KMS-11 (cell line): ENCODE data around the gene GNAQ.

Experiments
- H2AFZ ChIP-seq: fragments of 200-600 bp; sonication (generic); 2 replicates; pipeline ENCODE4 v1.6.1; 2016; ENCODE audit warnings: antibody characterized with exemption, mixed run types, low read depth
- H3K27ac ChIP-seq: fragments of 200-600 bp; sonication (generic); 2 replicates; pipeline ENCODE4 v1.6.1; 2016; ENCODE audit warnings: mild to moderate bottlenecking, mixed run types
- H3K27me3 ChIP-seq: fragments of 200-600 bp; sonication (generic); 2 replicates; pipeline ENCODE4 v1.6.1; 2017; ENCODE audit warnings: mild to moderate bottlenecking, low read depth, mixed run types, moderate library complexity; ENCODE audit not compliant: insufficient read depth
- H3K36me3 ChIP-seq: fragments of 200-600 bp; sonication (generic); 2 replicates; pipeline ENCODE4 v1.6.1; 2017; ENCODE audit warnings: mild to moderate bottlenecking, mixed run types; ENCODE audit not compliant: insufficient read depth
- H3K4me1 ChIP-seq: fragments of 200-600 bp; sonication (generic); 2 replicates; pipeline ENCODE4 v1.6.1; 2016; ENCODE audit warnings: mild to moderate bottlenecking, low read depth, mixed run types; ENCODE audit not compliant: poor library complexity, severe bottlenecking
- H3K4me2 ChIP-seq: fragments of 200-600 bp; sonication (generic); 2 replicates; pipeline ENCODE4 v1.7.0; 2016; ENCODE audit warnings: mild to moderate bottlenecking, mixed run types
- H3K4me3 ChIP-seq: fragments of 200-600 bp; sonication (generic); IDR thresholded peaks from 2 replicates; pipeline ENCODE4 v1.6.1; 2017; ENCODE audit warnings: low read depth, low read length, mixed read lengths; ENCODE audit not compliant: insufficient read depth
- H3K79me2 ChIP-seq: fragments of 200-600 bp; sonication (generic); 2 replicates; pipeline ENCODE4 v1.6.1; 2016; ENCODE audit warnings: low read depth, mixed run types; ENCODE audit not compliant: insufficient read depth
- H3K9ac ChIP-seq: fragments of 200-600 bp; sonication (generic); 2 replicates; pipeline ENCODE4 v1.6.1; 2016; ENCODE audit warnings: mild to moderate bottlenecking, mixed run types
- H4K20me1 ChIP-seq: fragments of 200-600 bp; sonication (generic); 2 replicates; pipeline ENCODE4 v1.6.1; 2016; ENCODE audit warnings: mild to moderate bottlenecking, mixed run types; ENCODE audit not compliant: insufficient read depth
- CTCF ChIP-seq: fragments of 200-600 bp; sonication (generic); conservative IDR thresholded peaks from 2 replicates; pipeline ENCODE4 v1.6.1; 2017; ENCODE audit warnings: low read depth, mild to moderate bottlenecking, antibody characterized with exemption, low read length, moderate library complexity, mixed read lengths

GNAQ gene

DNA sequence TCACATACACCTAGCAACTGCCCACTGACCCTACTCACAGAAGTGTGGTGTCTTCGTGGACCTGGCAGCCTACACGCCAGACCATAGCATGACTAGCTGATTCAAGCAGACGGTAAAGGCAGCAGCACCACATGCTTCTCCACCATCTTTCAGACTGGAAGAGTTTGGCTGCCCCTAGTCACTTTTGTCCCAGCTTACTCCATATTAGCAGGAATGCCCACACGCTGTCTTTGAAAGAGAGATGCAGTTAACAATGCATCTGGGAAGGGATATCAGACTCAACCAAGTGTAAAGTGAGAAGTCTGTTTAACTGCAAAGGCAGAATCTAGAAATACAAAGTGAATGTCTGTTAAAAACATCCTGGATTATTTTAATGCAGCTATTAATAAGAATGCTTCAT, 206.2 kb downstream of the GNAQ start:
- Histone ChIP-seq H3K4me1 (no peaks in the 10 kb centered on the region), H2AFZ (no peak overlapping the region), H3K36me3 (no peaks in the 10 kb centered on the region), H3K4me2 (no peak overlapping the region), H3K4me3 (no peak overlapping the region), H3K79me2 (no peaks in the 10 kb centered on the region), H3K9ac (no peak overlapping the region), H3K27ac (no peak overlapping the region), H4K20me1 (no peaks in the 10 kb centered on the region), H3K27me3 (no peaks in the 10 kb centered on the region)
- no peak for TF ChIP-seq CTCF

DNA sequence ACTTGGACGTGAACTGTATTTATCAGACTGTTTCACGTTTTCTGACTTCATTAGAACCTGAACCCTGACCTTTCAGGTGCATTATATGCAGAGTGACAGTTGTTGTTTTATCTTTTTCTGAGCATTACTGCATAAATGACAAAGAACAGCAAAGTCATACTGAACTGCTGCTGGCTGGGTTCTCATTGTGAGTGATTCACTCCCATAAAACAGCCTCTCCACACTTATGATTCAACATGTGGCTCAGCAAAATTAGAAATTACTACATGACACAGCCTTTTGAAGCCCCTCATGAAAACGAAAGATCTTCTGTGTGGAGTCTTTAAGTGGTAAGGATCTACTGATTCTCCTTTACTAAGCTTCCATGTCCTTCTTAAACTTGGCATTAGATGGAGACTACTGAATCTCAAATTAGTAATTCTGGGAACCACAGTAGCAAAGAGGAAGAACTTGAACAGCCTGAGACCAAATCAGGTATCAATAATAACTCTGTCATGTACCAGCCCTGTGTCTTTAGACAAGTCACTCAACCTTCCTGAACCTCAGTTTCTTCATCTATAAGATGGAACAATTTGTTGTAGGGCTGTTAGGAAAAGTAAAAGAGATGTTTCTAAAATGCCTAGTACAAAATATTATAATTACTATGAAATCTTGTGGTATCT, 211.2 kb downstream of the GNAQ start:
- Histone ChIP-seq H3K4me1 (no peaks in the 10 kb centered on the region), H3K27ac (no peak overlapping the region), H3K4me2 (no peak overlapping the region), H3K27me3 (no peaks in the 10 kb centered on the region), H4K20me1 (no peaks in the 10 kb centered on the region), H3K9ac (no peak overlapping the region), H3K4me3 (no peak overlapping the region), H3K36me3 (no peaks in the 10 kb centered on the region), H3K79me2 (no peaks in the 10 kb centered on the region), H2AFZ (no peak overlapping the region)
- no peak for TF ChIP-seq CTCF

DNA sequence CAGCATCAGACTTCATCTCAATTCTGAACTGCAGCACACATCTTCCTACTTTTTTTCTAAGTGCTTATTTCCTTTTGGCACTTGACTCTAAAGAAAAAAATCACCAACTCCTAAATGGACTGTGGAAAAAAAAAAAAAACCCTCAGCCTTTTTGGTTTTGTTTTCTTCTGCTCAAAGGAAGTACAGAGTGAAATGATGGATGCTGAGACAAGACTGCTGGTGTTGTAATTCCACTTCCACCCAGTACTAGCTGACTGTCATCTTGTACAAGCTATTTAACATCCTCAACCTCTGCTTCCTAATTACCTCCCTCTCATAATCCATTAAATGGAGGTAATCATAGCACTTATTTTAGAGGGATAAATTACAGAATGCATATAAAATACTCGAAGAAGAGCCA, 212.0 kb downstream of the GNAQ start:
- H3K79me2 ChIP-seq: no peaks in the 10 kb centered on the region
- H3K9ac ChIP-seq: no peak overlapping the region
- no peaks in the 10 kb centered on the region for H3K4me1 ChIP-seq
- H2AFZ ChIP-seq: no peak overlapping the region
- H3K36me3 ChIP-seq: no peaks in the 10 kb centered on the region
- no peak overlapping the region for H3K4me3 ChIP-seq
- TF ChIP-seq CTCF: no peak
- no peak overlapping the region for H3K4me2 ChIP-seq
- no peaks in the 10 kb centered on the region for H4K20me1 ChIP-seq
- H3K27me3 ChIP-seq: no peaks in the 10 kb centered on the region
- H3K27ac ChIP-seq: no peak overlapping the region

DNA sequence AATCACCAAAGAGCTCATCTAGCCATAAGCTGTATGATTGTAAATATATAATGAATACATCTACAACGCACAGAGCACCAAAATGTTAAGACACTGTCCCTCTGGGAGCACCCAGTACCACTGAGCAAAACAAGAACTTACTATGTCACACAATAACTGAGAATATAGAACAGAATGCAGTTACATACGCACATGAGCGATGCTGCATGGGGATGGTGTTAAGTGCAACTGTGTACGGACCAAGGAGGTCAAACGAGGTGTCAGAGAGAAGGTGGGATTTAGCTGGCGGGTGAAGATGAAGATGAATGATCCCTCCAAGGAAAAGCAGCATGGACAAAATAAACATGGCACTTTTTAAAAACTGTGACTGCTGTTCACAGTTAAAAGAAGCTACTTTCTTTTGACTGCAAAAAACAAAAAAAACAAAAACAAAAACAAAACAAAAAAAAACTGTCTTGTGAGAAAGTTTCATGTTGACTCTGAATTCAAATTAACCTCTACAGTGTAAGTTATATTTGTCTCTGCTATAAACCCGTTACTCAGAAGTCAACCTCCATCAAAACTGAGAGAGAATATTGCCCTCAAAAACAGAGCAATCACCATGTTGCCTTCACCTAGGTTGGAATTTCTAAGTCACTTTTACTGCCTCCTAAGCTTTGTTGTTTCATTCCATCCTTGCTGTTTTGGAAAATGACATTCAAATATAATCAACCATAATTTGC, 213.9 kb downstream of the GNAQ start:
- Histone ChIP-seq H4K20me1 (no peaks in the 10 kb centered on the region), H3K4me3 (no peak overlapping the region), H3K36me3 (no peaks in the 10 kb centered on the region), H3K4me1 (no peaks in the 10 kb centered on the region), H2AFZ (no peak overlapping the region), H3K27me3 (no peaks in the 10 kb centered on the region), H3K4me2 (no peak overlapping the region), H3K27ac (no peak overlapping the region), H3K9ac (no peak overlapping the region), H3K79me2 (no peaks in the 10 kb centered on the region)
- TF ChIP-seq CTCF: no peak
